ENCODE measurements around the gene ANK3. TPM values are rescaled to one million over a fixed set of nuclear protein-coding genes. Genes with fewer than 3 reads are reported as not detected.

The ANK3 gene
- polyA plus RNA-seq, 3 donors: not detected

- H3K36me3 ChIP-seq (replicated peaks in 1 of 2; ENCODE audit: control insufficient read depth in 1 of 2, insufficient read depth in 2 of 2, low read length in 2 of 2): no peaks in the 10 kb centered on the region
- TF ChIP-seq CTCF (IDR thresholded peaks at IDR 0.05): no peak
- H3K4me1 ChIP-seq (ENCODE audit: control insufficient read depth in 1 of 2, insufficient read depth in 2 of 2, low read length in 2 of 2): no peaks in the 10 kb centered on the region
- no peak overlapping the region for H3K4me3 Mint-ChIP-seq
- no peak for DNase-seq
- no peak overlapping the region for H3K27ac ChIP-seq (ENCODE audit: low read depth in 1 of 2, low read length in 2 of 2)
- H3K9ac ChIP-seq (ENCODE audit: insufficient read depth, low read length, poor library complexity, severe bottlenecking): no peak overlapping the region
- no peak overlapping the region for H3K4me3 ChIP-seq (replicated peaks in 1 of 3; ENCODE audit: low read depth in 2 of 3, low read length in 3 of 3)
- peaks cover 0 to 4% (median 0%) of the 10 kb centered on the region in 7 donors for H3K9me3 Mint-ChIP-seq
- no peaks in the 10 kb centered on the region for H3K27me3 ChIP-seq (ENCODE audit: control insufficient read depth in 2 of 2, insufficient read depth in 2 of 2, low read length in 2 of 2)
- H4K20me1 ChIP-seq (ENCODE audit: insufficient read depth, low read length): no peaks in the 10 kb centered on the region
- WGBS (ENCODE audit: insufficient coverage): 100% methylated on average over 1 of the region's 1 CpG
- no peak overlapping the region for H3K4me2 ChIP-seq (replicated peaks; ENCODE audit: extremely low read depth, low read length, poor library complexity, severe bottlenecking)
- no peaks in the 10 kb centered on the region for H3K4me1 Mint-ChIP-seq
- intact Hi-C loops (cut with micrococcal nuclease): no loop called here
- H3K27me3 Mint-ChIP-seq (ENCODE audit: low read depth in 3 of 3): peaks cover 0 to 1% (median 0%) of the 10 kb centered on the region in 3 donors
- H3K79me2 ChIP-seq (ENCODE audit: insufficient read depth, low read length): no peaks in the 10 kb centered on the region
- no peak overlapping the region for H3K27ac Mint-ChIP-seq
- no peaks in the 10 kb centered on the region for H3K9me3 ChIP-seq (replicated peaks in 1 of 2; ENCODE audit: control insufficient read depth in 1 of 2, insufficient read depth in 1 of 2, low read length in 2 of 2)
- H3K36me3 Mint-ChIP-seq: no peaks in the 10 kb centered on the region
- no peak overlapping the region for H2AFZ ChIP-seq (ENCODE audit: insufficient read depth, low read depth, low read length, poor library complexity, severe bottlenecking)
Measured at GRCh38 chr10:60303778-60304177, 85.9 kb downstream of the ANK3 start.

- intact Hi-C loops (cut with micrococcal nuclease): no loop called here
- no peak for DNase-seq
- Histone ChIP-seq H3K27ac (ENCODE audit: low read depth in 1 of 2, low read length in 2 of 2) (no peak overlapping the region), H3K4me3 (replicated peaks in 1 of 3; ENCODE audit: low read depth in 2 of 3, low read length in 3 of 3) (no peak overlapping the region), H3K4me2 (replicated peaks; ENCODE audit: extremely low read depth, low read length, poor library complexity, severe bottlenecking) (no peak overlapping the region), H3K79me2 (ENCODE audit: insufficient read depth, low read length) (no peaks in the 10 kb centered on the region), H3K9ac (ENCODE audit: insufficient read depth, low read length, poor library complexity, severe bottlenecking) (no peak overlapping the region), H3K36me3 (replicated peaks in 1 of 2; ENCODE audit: control insufficient read depth in 1 of 2, insufficient read depth in 2 of 2, low read length in 2 of 2) (no peaks in the 10 kb centered on the region), H2AFZ (ENCODE audit: insufficient read depth, low read depth, low read length, poor library complexity, severe bottlenecking) (no peak overlapping the region), H3K27me3 (ENCODE audit: control insufficient read depth in 2 of 2, insufficient read depth in 2 of 2, low read length in 2 of 2) (no peaks in the 10 kb centered on the region), H3K4me1 (ENCODE audit: control insufficient read depth in 1 of 2, insufficient read depth in 2 of 2, low read length in 2 of 2) (no peaks in the 10 kb centered on the region), H3K9me3 (replicated peaks in 1 of 2; ENCODE audit: control insufficient read depth in 1 of 2, insufficient read depth in 1 of 2, low read length in 2 of 2) (no peaks in the 10 kb centered on the region), H4K20me1 (ENCODE audit: insufficient read depth, low read length) (no peaks in the 10 kb centered on the region)
- Mint-ChIP-seq H3K4me3 (no peak overlapping the region), H3K4me1 (no peaks in the 10 kb centered on the region), H3K27ac (no peak overlapping the region), H3K36me3 (no peaks in the 10 kb centered on the region), H3K9me3 (peaks cover 0 to 2% (median 0%) of the 10 kb centered on the region in 7 donors), H3K27me3 (ENCODE audit: low read depth in 3 of 3) (peaks cover 0 to 2% (median 0%) of the 10 kb centered on the region in 3 donors)
- 96% methylated on average over 4 of the region's 11 CpGs for WGBS (ENCODE audit: insufficient coverage)
- TF ChIP-seq CTCF (IDR thresholded peaks at IDR 0.05): no peak
Measured at GRCh38 chr10:60299961-60300883, 89.5 kb downstream of the ANK3 start.

Measured in CD14-positive monocyte (primary cell).